Occipital lobe (tissue), 2 donors: ENCODE data around the gene ANKDD1A. TPM values are rescaled to one million over a fixed set of nuclear protein-coding genes. Genes with fewer than 3 reads are reported as not detected.

ENCODE experiments used
- DNase-seq: peaks from one replicate; lab custom pipeline; 2025; lab: John Stamatoyannopoulos, UW
- total RNA-seq: library from RNA; depleted of rRNA; stranded (reverse); fragments of >200 nt; gene quantifications from one replicate; pipeline ENCODE4 v1.2.3, GENCODE V29; 2014

Gene ANKDD1A
- 15.6 TPM for total RNA-seq

- DNase-seq, result peak; percentile 55
These were observed at the start of gene ANKDD1A for GRCh38 chr15:64911311-64912186. Gene ANKDD1A (plus strand): TSS chr15:64911902. CDS start chr15:64911931, 29 bp downstream.

- DNase-seq, result no peak
These were observed 49.7 kb upstream of the ANKDD1A start for GRCh38 chr15:64861960-64862359.

GRCh38 chr15:64862408-64862807 lies 49.3 kb upstream of the ANKDD1A start:
- no peak for DNase-seq

- no peak for DNase-seq
These were observed 47.6 kb upstream of the ANKDD1A start for GRCh38 chr15:64864068-64864467.

- DNase-seq, result no peak
These were observed 46.3 kb upstream of the ANKDD1A start for GRCh38 chr15:64865126-64865997.

- DNase-seq, result no peak
These were observed 45.6 kb upstream of the ANKDD1A start for GRCh38 chr15:64865998-64866520.

- DNase-seq, result no peak
These were observed 42.2 kb upstream of the ANKDD1A start for GRCh38 chr15:64869501-64869900.

GRCh38 chr15:64870353-64870752 lies 41.3 kb upstream of the ANKDD1A start:
- DNase-seq, result no peak

- no peak for DNase-seq
These were observed 36.0 kb upstream of the ANKDD1A start for GRCh38 chr15:64875641-64876223.

- DNase-seq, result no peak
These were observed 34.3 kb upstream of the ANKDD1A start for GRCh38 chr15:64877435-64877834.

- DNase-seq, result no peak
These were observed 33.0 kb upstream of the ANKDD1A start for GRCh38 chr15:64878705-64879104.

- DNase-seq, result no peak
These were observed 28.6 kb upstream of the ANKDD1A start for GRCh38 chr15:64883100-64883581.

GRCh38 chr15:64883997-64884511 lies 27.6 kb upstream of the ANKDD1A start:
- DNase-seq, result no peak

GRCh38 chr15:64884679-64885078 lies 27.0 kb upstream of the ANKDD1A start:
- no peak for DNase-seq

GRCh38 chr15:64888336-64888735 lies 23.4 kb upstream of the ANKDD1A start:
- DNase-seq, result no peak

GRCh38 chr15:64891561-64891960 lies 20.1 kb upstream of the ANKDD1A start:
- DNase-seq, result no peak

GRCh38 chr15:64892847-64893403 lies 18.8 kb upstream of the ANKDD1A start:
- DNase-seq, result no peak

- DNase-seq, result peak; percentile 82
These were observed 18.0 kb upstream of the ANKDD1A start for GRCh38 chr15:64893481-64894394.

- no peak for DNase-seq
These were observed 17.2 kb upstream of the ANKDD1A start for GRCh38 chr15:64894395-64895056.
